Pancreas (tissue), 10 donors: ENCODE measurements around the gene GNAQ. TPM values are rescaled to one million over a fixed set of nuclear protein-coding genes. Genes with fewer than 3 reads are reported as not detected.

ENCODE experiments used
- ATAC-seq, 4 donors: fragments of 200-7000 bp; cut with Tn5 transposase; one replicate each; pipeline versions ENCODE4 v1.8.0 to v1.9.1; 2020; ENCODE audit warnings: mild to moderate bottlenecking in 4 of 4, moderate library complexity in 4 of 4
- DNase-seq, 6 donors: peaks; one replicate each; pipeline ENCODE4 v3.0.0-alpha.2; 2020
- FAIRE-seq: peaks from 2 replicates; lab custom pipeline; 2012; peaks lifted over from hg19 to GRCh38; lab: Jason Lieb, UNC
- H3K27ac ChIP-seq, 4 donors: fragments of 200-600 bp; sonication (generic); 1 replicate in 3 of 4; 2 replicates in 1 of 4; pipeline versions ENCODE4 v1.5.0 to v1.8.0; 2020
- H3K27me3 ChIP-seq, 4 donors: fragments of 200-600 bp; one replicate each; pipeline ENCODE4 v1.8.0; 2021
- H3K36me3 ChIP-seq, 3 donors: fragments of 200-600 bp; sonication (generic) in 1 of 3; one replicate each; pipeline versions ENCODE4 v1.5.0 to v1.8.0; 2020 to 2021
- H3K4me1 ChIP-seq, 3 donors: fragments of 200-600 bp; one replicate each; pipeline ENCODE4 v1.8.0; 2021
- H3K4me3 ChIP-seq, 4 donors: fragments of 200-600 bp; sonication (generic) in 2 of 4; one replicate each; pipeline versions ENCODE4 v1.5.0 to v1.8.0; 2020 to 2021
- H3K9me3 ChIP-seq, 4 donors: fragments of 200-600 bp; one replicate each; pipeline ENCODE4 v1.8.0; 2021
- WGBS, 2 donors: extraction: QIAGEN DNeasy Blood & Tissue Kit; methylation state at CpG; one replicate each; pipeline ENCODE4 v1.1.7; 2013; 5-methylcytosine and 5-hydroxymethylcytosine counted together
- intact Hi-C, 3 donors: fragments of 100-400 bp; cut with DNase I; formaldehyde crosslinking; loops; one replicate each; pipeline versions ENCODE4 v1.11.1 to v1.14.2; 2022
- polyA plus RNA-seq, 2 donors: library from polyadenylated mRNA; stranded (reverse); fragments of 200-250 nt; gene quantifications; one replicate each; pipeline ENCODE4 v1.2.3, GENCODE V29; 2013
- total RNA-seq, 6 donors: library from RNA; stranded (reverse); fragmentation: NEBNext Ultra II Directional in 4 of 6; extraction: Animal tissue kit (Norgen Biotek cat#: 25700) in 4 of 6; gene quantifications; one replicate each; pipeline versions ENCODE4 v1.2.1 to v1.2.4, GENCODE V29; 2021 to 2023
- TF ChIP-seq, protein P1 (sequence below), 4 donors: fragments of 200-600 bp; sonication (generic) in 3 of 4; IDR thresholded peaks; one replicate each; pipeline versions ENCODE4 v1.5.0 to v1.8.0; 2021; ENCODE audit warnings: antibody characterized with exemption in 4 of 4
- donor health status: healthy with polysubstance abuse.
- donor health status: DM: no; HTN: no; CAD: no; lungs with moderate emphysema.
- donor health status: DM: no; HTN: no; CAD: no.
- donor health status: control.
- donor health status: control.
- donor health status: Bipolar disorder and iron deficiency.
- donor health status: DM: yes; HTN: yes; CAD: no.
- donor health status: DM: no; HTN: no; CAD: no.
- donor health status: DM: no; HTN: no; CAD: no.
- donor health status: DM: yes; HTN: yes; CAD: no.

GNAQ gene
- total and polyA plus RNA-seq, 8 donors, result 6.7 to 33.8 (median 18.2) TPM

DNA sequence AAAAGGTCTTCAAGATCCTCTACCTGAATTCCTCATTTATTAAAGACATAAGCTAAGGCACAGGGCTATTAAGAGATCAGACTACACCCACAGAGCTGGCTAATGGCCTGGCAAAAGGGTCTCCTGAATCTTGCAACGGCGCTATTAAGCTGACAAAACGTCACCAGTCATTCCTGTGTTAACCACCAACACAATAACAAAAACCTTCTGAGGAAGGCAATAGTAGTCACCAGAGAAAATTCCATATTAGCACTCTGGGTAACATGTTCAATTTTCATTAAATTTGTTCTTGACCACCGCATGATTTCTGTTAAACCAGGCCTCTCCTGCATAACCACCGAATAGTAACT lies 77.0 kb downstream of the GNAQ start:
- TF ChIP-seq, protein P1, sequence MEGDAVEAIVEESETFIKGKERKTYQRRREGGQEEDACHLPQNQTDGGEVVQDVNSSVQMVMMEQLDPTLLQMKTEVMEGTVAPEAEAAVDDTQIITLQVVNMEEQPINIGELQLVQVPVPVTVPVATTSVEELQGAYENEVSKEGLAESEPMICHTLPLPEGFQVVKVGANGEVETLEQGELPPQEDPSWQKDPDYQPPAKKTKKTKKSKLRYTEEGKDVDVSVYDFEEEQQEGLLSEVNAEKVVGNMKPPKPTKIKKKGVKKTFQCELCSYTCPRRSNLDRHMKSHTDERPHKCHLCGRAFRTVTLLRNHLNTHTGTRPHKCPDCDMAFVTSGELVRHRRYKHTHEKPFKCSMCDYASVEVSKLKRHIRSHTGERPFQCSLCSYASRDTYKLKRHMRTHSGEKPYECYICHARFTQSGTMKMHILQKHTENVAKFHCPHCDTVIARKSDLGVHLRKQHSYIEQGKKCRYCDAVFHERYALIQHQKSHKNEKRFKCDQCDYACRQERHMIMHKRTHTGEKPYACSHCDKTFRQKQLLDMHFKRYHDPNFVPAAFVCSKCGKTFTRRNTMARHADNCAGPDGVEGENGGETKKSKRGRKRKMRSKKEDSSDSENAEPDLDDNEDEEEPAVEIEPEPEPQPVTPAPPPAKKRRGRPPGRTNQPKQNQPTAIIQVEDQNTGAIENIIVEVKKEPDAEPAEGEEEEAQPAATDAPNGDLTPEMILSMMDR (IDR thresholded peaks at IDR 0.05), result no peak
- DNase-seq, result no peak
- ATAC-seq, result no peak
- 90% methylated on average over 5 of the region's 5 CpGs for WGBS, 2 donors
- Histone ChIP-seq H3K9me3 (no peaks in the 10 kb centered on the region), H3K27me3 (no peaks in the 10 kb centered on the region), H3K27ac (no peak overlapping the region), H3K36me3 (no peaks in the 10 kb centered on the region), H3K4me3 (no peak overlapping the region), H3K4me1 (peaks cover 7 to 27% (median 16%) of the 10 kb centered on the region in 3 donors)
- FAIRE-seq, result no peak
- intact Hi-C loops, result no loop called here

DNA sequence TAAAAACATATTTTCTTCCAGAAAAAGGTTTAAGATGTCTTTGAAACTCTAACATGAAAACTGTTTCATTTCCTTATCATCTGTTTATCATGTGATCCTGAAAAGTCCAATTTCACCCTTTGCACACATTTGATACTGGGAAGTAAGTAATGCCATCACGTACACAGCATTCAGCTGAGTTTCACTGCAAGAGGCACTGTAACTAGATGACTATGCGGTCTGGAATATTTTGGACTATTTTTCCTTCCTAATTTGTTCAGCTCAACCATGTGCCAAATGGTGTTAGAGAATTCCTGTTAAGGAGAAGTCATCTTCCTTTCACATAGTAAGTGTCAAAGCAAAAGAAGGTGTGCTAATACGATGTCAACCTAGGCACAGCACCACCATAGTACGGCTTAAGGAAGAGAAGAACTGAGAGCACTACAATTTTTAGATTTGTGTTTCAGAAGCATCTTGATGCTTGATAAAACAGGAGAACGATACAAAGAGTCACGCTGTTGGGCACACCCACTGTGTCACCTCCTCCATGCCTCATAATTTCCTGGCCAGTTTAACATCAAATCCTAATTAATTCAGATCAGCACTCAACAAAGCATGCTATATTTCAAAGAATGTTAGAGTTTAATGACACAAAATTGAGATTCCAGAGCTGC lies 77.5 kb downstream of the GNAQ start:
- DNase-seq (no peak), FAIRE-seq (no peak), ATAC-seq (peak in 2 of 4 donors; percentile 44 to 58)
- Histone ChIP-seq H3K4me1 (peaks cover 7 to 31% (median 16%) of the 10 kb centered on the region in 3 donors), H3K27me3 (no peaks in the 10 kb centered on the region), H3K9me3 (no peaks in the 10 kb centered on the region), H3K4me3 (no peak overlapping the region), H3K27ac (no peak overlapping the region), H3K36me3 (no peaks in the 10 kb centered on the region)
- intact Hi-C loops, result no loop called here
- TF ChIP-seq, protein P1 (IDR thresholded peaks at IDR 0.05), result no peak
- 90% methylated on average over 6 of the region's 6 CpGs for WGBS, 2 donors

DNA sequence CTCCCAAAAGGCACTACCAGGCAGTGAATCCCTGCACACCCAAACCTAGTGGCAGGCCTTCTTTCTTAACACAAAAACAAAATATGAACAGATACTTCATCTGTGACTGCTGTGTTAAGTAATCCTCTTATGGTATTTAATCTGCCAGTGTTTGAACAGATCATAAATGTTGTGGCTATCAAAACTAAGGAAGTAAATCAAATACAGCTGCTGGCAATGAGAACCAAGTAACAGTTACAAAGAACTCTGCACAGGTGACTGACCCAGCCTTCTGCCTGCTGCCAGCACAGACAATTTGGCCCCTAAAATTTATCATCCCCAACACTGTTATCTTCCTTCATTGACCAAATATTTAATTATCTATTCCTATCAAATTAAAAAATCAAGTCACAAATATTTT lies 78.0 kb downstream of the GNAQ start:
- H3K4me3 ChIP-seq, result no peak overlapping the region
- peaks cover 7 to 31% (median 16%) of the 10 kb centered on the region in 3 donors for H3K4me1 ChIP-seq
- intact Hi-C loops, result no loop called here
- H3K9me3 ChIP-seq, result no peaks in the 10 kb centered on the region
- TF ChIP-seq, protein P1 (IDR thresholded peaks at IDR 0.05), result no peak
- FAIRE-seq, result no peak
- H3K27ac ChIP-seq, result peak overlapping the region in 2 of 4 donors; percentile 3 to 10
- H3K27me3 ChIP-seq, result no peaks in the 10 kb centered on the region
- DNase-seq, result no peak
- peak in 2 of 4 donors; percentile 17 to 45 for ATAC-seq
- no peaks in the 10 kb centered on the region for H3K36me3 ChIP-seq

DNA sequence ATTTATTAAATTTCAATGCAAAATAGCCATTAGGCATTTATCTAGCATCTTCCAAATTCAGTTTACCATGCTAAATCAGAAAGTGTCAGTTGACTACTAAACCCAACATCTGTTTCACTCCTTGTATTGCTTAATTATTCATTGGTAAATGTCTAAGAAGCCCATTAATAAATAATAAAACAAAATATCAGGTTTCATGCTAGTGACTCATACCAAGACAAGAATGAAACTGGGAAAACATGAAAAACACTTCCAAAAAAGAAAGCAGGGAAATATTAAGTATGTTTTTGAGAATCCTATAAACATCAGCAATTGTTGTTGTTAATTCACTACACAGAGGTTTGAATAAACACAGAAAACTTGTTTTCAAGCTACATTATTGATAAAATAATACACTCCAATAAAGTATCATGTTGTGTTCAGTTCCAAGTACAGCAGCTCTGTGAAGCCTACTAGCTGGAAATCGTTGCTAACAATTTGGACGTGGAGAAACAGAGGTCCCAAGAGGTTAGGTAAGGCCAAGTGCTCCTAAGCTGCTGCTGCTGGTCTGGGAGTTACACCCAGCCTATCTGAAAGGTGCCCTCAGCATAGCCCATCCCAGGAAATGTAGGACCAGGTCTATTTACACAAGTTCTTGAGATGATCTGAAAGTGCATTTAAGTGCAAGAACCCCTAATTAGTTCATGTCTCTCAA lies 78.8 kb downstream of the GNAQ start:
- Histone ChIP-seq H3K4me3 (no peak overlapping the region), H3K9me3 (no peaks in the 10 kb centered on the region), H3K27me3 (no peaks in the 10 kb centered on the region), H3K36me3 (no peaks in the 10 kb centered on the region), H3K27ac (peak overlapping the region in 2 of 4 donors; percentile 3 to 10), H3K4me1 (peaks cover 7 to 27% (median 17%) of the 10 kb centered on the region in 3 donors)
- intact Hi-C loops, result no loop called here
- WGBS, 2 donors, result 12 to 16% methylated on average over 2 of the region's 2 CpGs
- DNase-seq, result no peak
- TF ChIP-seq, protein P1 (IDR thresholded peaks at IDR 0.05), result no peak
- FAIRE-seq, result peak; percentile 47
- ATAC-seq, result peak in 3 of 4 donors; percentile 23 to 54 (median 44)

DNA sequence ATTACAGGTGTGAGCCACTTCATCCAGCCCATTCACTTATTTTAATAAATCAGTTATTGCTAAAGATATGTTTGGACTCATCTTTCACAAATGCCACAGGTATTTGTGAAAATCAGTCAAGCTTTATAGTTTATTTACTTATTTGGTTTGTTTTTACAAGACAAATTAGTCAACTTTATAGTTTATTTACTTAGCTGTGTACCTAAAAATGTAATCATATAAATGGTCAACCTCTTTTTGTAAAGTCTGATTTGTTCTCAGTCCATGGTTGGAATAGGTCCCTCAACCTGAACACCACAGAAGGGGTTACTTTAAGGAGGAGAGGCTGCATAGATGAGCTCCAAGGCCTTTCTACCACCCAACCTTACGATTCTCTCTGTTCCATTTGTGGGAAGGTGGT lies 80.2 kb downstream of the GNAQ start:
- no peak for ATAC-seq
- DNase-seq, result no peak
- Histone ChIP-seq H3K27me3 (no peaks in the 10 kb centered on the region), H3K27ac (no peak overlapping the region), H3K4me1 (peaks cover 16 to 41% (median 31%) of the 10 kb centered on the region in 3 donors), H3K9me3 (no peaks in the 10 kb centered on the region), H3K36me3 (no peaks in the 10 kb centered on the region), H3K4me3 (no peak overlapping the region)
- WGBS, 2 donors, result 88 to 94% methylated on average over 1 of the region's 1 CpG
- intact Hi-C loops, result no loop called here
- TF ChIP-seq, protein P1 (IDR thresholded peaks at IDR 0.05), result no peak
- no peak for FAIRE-seq
